H54 (cell line): ENCODE measurements around the gene XIRP1.

ENCODE experiments used
- DNase-seq: peaks from one replicate; pipeline ENCODE4 v3.0.0; 2011; ENCODE audit warnings: low spot score, mixed read lengths; ENCODE audit not compliant: insufficient read length
- FAIRE-seq: peaks from 3 replicates; lab custom pipeline; 2011; peaks lifted over from hg19 to GRCh38; lab: Jason Lieb, UNC
- POLR2A ChIP-seq: IDR thresholded peaks from 2 replicates; pipeline ENCODE4 v1.6.1; 2011; ENCODE audit warnings: low read depth, mild to moderate bottlenecking, low read length

The XIRP1 gene

GRCh38 chr3:39143051-39143885, 49.1 kb downstream of the XIRP1 start:
- no peak for TF ChIP-seq POLR2A

GRCh38 chr3:39142067-39142466, 50.3 kb downstream of the XIRP1 start:
- no peak for TF ChIP-seq POLR2A
- FAIRE-seq: no peak
- no peak for DNase-seq

More at GRCh38 chr3:39143051-39143885, 49.1 kb downstream of the XIRP1 start:
- DNase-seq: no peak
- FAIRE-seq: no peak

GRCh38 chr3:39141171-39141995, 51.0 kb downstream of the XIRP1 start:
- FAIRE-seq (no peak), DNase-seq (no peak)
- no peak for TF ChIP-seq POLR2A

GRCh38 chr3:39140341-39140971, 51.9 kb downstream of the XIRP1 start:
- DNase-seq (no peak), FAIRE-seq (no peak)
- no peak for TF ChIP-seq POLR2A

- DNase-seq (no peak), FAIRE-seq (no peak)
- no peak for TF ChIP-seq POLR2A
These were observed 53.0 kb downstream of the XIRP1 start for GRCh38 chr3:39139442-39139841.

- TF ChIP-seq POLR2A: no peak
- DNase-seq: no peak
- FAIRE-seq: no peak
These were observed 53.5 kb downstream of the XIRP1 start for GRCh38 chr3:39138804-39139415.

GRCh38 chr3:39137991-39138803, 54.2 kb downstream of the XIRP1 start:
- FAIRE-seq: no peak
- no peak for TF ChIP-seq POLR2A
- DNase-seq: no peak

- FAIRE-seq: no peak
- no peak for TF ChIP-seq POLR2A
- DNase-seq: no peak
These were observed 54.9 kb downstream of the XIRP1 start for GRCh38 chr3:39137435-39137936.

- DNase-seq: no peak
- TF ChIP-seq POLR2A: no peak
- no peak for FAIRE-seq
These were observed 55.6 kb downstream of the XIRP1 start for GRCh38 chr3:39136533-39137434.

GRCh38 chr3:39135170-39135805, 57.1 kb downstream of the XIRP1 start:
- FAIRE-seq (no peak), DNase-seq (no peak)
- TF ChIP-seq POLR2A: no peak

- FAIRE-seq (no peak), DNase-seq (no peak)
- no peak for TF ChIP-seq POLR2A
These were observed 58.1 kb downstream of the XIRP1 start for GRCh38 chr3:39134305-39134704.
